Activated CD8-positive, alpha-beta memory T cell treated with anti-CD3 and anti-CD28 coated beads, Interleukin-2, amount 50 U/mL, for 4 hours (primary cell): ENCODE data around the gene SAMD1.

Source experiments
- DNase-seq: peaks from one replicate; pipeline ENCODE4 v3.0.0-alpha.2; 2020

SAMD1 gene

GRCh38 chr19:14090509-14091080 lies at the start of gene SAMD1:
Gene SAMD1 (minus strand): TSS chr19:14090751.
- DNase-seq, result peak; percentile 86

- DNase-seq, result no peak
Observed at GRCh38 chr19:14139944-14140343, 49.4 kb upstream of the SAMD1 start.

- no peak for DNase-seq
Observed at GRCh38 chr19:14138576-14139265, 48.2 kb upstream of the SAMD1 start.

GRCh38 chr19:14136509-14137281 lies 46.1 kb upstream of the SAMD1 start, which contains the start of gene ASF1B:
Gene ASF1B (minus strand): TSS chr19:14136589. CDS start chr19:14136456, 133 bp downstream.
- peak; percentile 95 for DNase-seq

- no peak for DNase-seq
Observed at GRCh38 chr19:14135985-14136508, 45.5 kb upstream of the SAMD1 start.

- no peak for DNase-seq
Observed at GRCh38 chr19:14135355-14135754, 44.8 kb upstream of the SAMD1 start.

- DNase-seq, result no peak
Observed at GRCh38 chr19:14127929-14128509, 37.5 kb upstream of the SAMD1 start.

GRCh38 chr19:14127176-14127575 lies 36.6 kb upstream of the SAMD1 start:
- no peak for DNase-seq

- no peak for DNase-seq
Observed at GRCh38 chr19:14122924-14123323, 32.4 kb upstream of the SAMD1 start.

GRCh38 chr19:14120497-14120780 lies 29.9 kb upstream of the SAMD1 start:
- DNase-seq, result no peak

- no peak for DNase-seq
Observed at GRCh38 chr19:14119644-14120496, 29.3 kb upstream of the SAMD1 start.

- no peak for DNase-seq
Observed at GRCh38 chr19:14119146-14119545, 28.6 kb upstream of the SAMD1 start.

- peak; percentile 31 for DNase-seq
Observed at GRCh38 chr19:14118165-14119051, 27.9 kb upstream of the SAMD1 start.

GRCh38 chr19:14117668-14118164 lies 27.2 kb upstream of the SAMD1 start, which contains the start of gene PRKACA:
Gene PRKACA (minus strand): TSS chr19:14117762. CDS start chr19:14117547, 215 bp downstream.
- DNase-seq, result peak; percentile 98

- DNase-seq, result peak; percentile 31
Observed at GRCh38 chr19:14116918-14117578, 26.5 kb upstream of the SAMD1 start.

- DNase-seq, result no peak
Observed at GRCh38 chr19:14116525-14116917, 26.0 kb upstream of the SAMD1 start.

- no peak for DNase-seq
Observed at GRCh38 chr19:14115756-14116155, 25.2 kb upstream of the SAMD1 start.

- DNase-seq, result peak; percentile 53
Observed at GRCh38 chr19:14114854-14115253, 24.3 kb upstream of the SAMD1 start.

GRCh38 chr19:14114439-14114838 lies 23.9 kb upstream of the SAMD1 start:
- no peak for DNase-seq

GRCh38 chr19:14113762-14114414 lies 23.3 kb upstream of the SAMD1 start:
- peak; percentile 43 for DNase-seq
